HG03039 (cell line): Measurements from ENCODE around the gene ZFAND3.
"Not testable (repeated sequence)": the region's sequence is repeated elsewhere in the genome, so short reads cannot be mapped to it uniquely, and the experiment has no call there.

Experiments
- ATAC-seq: cut with Tn5 transposase; IDR thresholded peaks from one replicate; pipeline ENCODE4 v1.9.1; 2021; ENCODE audit warnings: mild to moderate bottlenecking, moderate library complexity; ENCODE audit not compliant: unreplicated experiment

ZFAND3 gene

GRCh38 chr6:38113825-38114576 lies 294.5 kb downstream of the ZFAND3 start:
- ATAC-seq = no peak

GRCh38 chr6:38114976-38115625 lies 295.6 kb downstream of the ZFAND3 start:
- ATAC-seq = no peak

GRCh38 chr6:38115626-38116008 lies 296.1 kb downstream of the ZFAND3 start:
- no peak for ATAC-seq

GRCh38 chr6:38116248-38116647 lies 296.7 kb downstream of the ZFAND3 start:
- no peak for ATAC-seq

- ATAC-seq = no peak
Observed at GRCh38 chr6:38117281-38117680, 297.8 kb downstream of the ZFAND3 start.

- ATAC-seq = no peak
Observed at GRCh38 chr6:38118791-38119365, 299.4 kb downstream of the ZFAND3 start.

- ATAC-seq = no peak
Observed at GRCh38 chr6:38119516-38119915, 300.0 kb downstream of the ZFAND3 start.

- ATAC-seq = not testable (repeated sequence)
Observed at GRCh38 chr6:38124224-38124926, 304.8 kb downstream of the ZFAND3 start.

- ATAC-seq = no peak
Observed at GRCh38 chr6:38127284-38127683, 307.8 kb downstream of the ZFAND3 start.

- no peak for ATAC-seq
Observed at GRCh38 chr6:38131527-38131965, 312.0 kb downstream of the ZFAND3 start.

- ATAC-seq = no peak
Observed at GRCh38 chr6:38133932-38134703, 314.6 kb downstream of the ZFAND3 start.

- ATAC-seq = no peak
Observed at GRCh38 chr6:38134704-38135088, 315.2 kb downstream of the ZFAND3 start.

GRCh38 chr6:38136547-38136946 lies 317.0 kb downstream of the ZFAND3 start:
- ATAC-seq = no peak

- ATAC-seq = no peak
Observed at GRCh38 chr6:38137608-38138265, 318.2 kb downstream of the ZFAND3 start.

GRCh38 chr6:38138374-38138773 lies 318.8 kb downstream of the ZFAND3 start:
- no peak for ATAC-seq

GRCh38 chr6:38141085-38141484 lies 321.6 kb downstream of the ZFAND3 start:
- no peak for ATAC-seq

GRCh38 chr6:38141716-38142115 lies 322.2 kb downstream of the ZFAND3 start:
- ATAC-seq = no peak

GRCh38 chr6:38142178-38142902 lies 322.8 kb downstream of the ZFAND3 start:
- no peak for ATAC-seq
